ENCODE results near the gene RIPOR3.

RIPOR3 gene, protein sequence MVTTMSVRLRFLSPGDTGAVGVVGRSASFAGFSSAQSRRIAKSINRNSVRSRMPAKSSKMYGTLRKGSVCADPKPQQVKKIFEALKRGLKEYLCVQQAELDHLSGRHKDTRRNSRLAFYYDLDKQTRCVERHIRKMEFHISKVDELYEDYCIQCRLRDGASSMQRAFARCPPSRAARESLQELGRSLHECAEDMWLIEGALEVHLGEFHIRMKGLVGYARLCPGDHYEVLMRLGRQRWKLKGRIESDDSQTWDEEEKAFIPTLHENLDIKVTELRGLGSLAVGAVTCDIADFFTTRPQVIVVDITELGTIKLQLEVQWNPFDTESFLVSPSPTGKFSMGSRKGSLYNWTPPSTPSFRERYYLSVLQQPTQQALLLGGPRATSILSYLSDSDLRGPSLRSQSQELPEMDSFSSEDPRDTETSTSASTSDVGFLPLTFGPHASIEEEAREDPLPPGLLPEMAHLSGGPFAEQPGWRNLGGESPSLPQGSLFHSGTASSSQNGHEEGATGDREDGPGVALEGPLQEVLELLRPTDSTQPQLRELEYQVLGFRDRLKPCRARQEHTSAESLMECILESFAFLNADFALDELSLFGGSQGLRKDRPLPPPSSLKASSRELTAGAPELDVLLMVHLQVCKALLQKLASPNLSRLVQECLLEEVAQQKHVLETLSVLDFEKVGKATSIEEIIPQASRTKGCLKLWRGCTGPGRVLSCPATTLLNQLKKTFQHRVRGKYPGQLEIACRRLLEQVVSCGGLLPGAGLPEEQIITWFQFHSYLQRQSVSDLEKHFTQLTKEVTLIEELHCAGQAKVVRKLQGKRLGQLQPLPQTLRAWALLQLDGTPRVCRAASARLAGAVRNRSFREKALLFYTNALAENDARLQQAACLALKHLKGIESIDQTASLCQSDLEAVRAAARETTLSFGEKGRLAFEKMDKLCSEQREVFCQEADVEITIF

DNA sequence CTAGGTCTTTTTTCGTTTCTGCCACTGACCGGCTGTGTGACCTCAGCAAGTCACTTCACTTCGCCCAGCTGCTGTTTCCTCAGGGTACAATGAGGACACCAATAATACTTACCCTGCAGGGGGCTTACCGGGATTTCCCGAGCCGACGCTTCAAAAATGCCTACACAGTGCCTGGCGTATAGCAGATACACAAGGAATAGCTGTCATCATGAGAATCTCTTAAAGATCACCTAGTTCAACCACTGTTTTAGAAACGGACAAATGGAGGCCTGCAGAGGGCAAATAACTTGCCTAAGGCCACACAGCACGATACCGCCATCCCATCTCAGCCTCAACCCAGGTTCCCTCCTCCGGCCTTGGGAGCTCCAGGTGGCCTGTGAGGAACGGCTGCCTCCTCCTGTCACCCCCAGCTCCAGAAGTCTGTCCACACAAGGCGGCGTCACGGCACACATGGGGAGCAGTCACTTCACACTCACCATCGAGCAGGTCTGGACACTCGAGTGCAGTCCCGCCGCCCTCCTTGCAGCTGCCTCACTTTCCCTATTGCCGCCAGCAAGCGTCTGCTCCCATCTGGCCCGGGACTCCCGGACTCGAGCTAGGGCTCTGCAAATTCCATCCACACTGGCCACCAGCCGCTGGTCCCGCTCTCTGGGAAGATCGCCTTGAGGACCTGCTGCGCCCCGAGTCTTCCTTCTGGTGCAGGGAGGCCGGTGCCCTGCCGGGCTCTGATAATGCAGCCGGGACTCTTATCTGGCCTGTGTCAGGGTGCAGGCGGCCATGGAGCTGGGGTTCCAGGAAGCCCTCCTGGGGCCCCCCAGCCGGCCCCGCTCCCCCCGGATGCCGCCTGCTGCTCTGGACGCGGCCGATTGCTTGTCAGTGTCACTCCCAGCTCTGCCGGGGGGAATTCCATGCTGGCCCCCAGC is at the start of gene RIPOR3:
Gene RIPOR3, minus strand, starts transcription at position 893 of the 923 bp plus-strand sequence. Its CDS starts 414 bp downstream, at position 479.
- no peak for DNase-seq

DNA sequence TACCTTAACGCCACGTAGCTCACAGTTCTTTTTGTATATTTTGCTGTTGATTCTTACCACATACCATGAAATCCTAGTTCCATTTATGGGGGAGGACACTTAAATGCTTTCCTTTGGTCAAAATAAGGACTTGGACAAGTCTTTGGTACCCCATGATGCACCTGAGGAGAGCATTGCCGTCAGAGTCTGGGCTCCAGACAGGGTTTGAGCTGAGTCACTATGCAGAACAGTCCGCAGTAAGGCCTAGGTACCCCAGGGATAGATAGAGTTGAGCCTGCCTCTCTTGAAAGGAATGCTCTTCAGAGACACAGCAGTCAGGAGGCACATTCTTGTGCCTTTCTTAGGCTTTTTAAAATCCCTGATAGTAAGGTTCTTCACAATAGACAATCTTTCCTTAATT is 46.0 kb upstream of the RIPOR3 start:
- no peak for DNase-seq

DNA sequence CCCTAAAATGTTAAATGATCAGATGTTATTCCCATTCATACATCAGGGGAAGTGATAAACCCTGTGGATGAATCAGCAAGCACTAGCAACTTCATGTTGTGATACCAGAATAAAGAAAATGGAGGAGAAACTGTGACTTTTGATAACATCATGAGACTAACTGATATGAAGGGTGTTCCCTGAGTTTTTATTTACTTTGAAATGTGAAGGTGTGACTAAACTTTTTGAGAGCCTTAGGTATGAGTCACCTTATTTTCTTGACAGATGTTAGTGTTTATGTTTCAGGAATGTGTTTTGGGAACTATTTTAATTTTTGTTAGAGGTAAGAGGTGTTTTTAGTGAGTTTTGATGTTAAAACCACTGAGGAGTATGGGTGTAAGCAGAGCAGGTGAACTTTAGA is 44.5 kb upstream of the RIPOR3 start:
- DNase-seq = no peak

DNA sequence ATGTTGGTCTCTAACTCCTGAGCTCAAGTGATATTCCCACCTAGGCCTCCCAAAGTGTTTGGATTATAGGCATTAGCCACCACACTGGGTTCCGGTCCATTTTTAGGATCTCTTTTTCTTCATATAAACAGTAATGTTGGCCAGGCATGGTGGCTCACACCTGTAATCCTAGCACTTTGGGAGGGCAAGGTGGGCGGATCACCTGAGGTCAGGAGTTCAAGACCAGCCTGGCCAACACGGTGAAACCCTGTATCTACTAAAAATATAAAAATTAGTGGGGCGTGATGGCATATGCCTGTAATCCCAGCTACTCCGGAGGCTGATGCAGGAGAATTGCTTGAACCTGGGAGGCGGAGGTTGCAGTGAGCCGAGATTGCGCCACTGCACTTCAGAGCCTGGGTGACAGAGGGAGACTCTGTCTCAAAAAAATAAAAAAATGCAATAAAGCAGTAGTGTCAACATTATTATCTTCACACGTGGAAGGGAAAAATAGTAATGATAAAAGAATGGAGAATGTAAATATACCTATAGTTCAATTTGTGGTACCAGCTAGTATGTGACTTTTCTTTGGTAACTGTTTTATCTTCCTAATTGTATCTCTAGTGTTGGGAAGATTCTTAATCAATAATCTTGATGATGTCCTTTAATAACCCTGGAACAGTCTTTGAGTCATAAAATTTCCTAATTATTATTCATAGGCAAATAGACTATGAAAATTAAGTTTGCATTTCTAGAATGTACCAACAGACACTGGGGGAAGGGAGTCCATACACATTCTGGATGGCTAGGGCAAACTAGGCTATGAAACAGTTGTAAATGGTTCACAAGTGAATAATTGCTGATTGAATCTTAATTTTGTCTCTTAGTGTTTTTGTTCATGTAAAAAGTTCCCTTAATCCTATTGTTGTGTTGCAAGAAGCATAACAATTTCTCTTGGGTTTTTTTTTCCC is 43.7 kb upstream of the RIPOR3 start:
- no peak for DNase-seq

DNA sequence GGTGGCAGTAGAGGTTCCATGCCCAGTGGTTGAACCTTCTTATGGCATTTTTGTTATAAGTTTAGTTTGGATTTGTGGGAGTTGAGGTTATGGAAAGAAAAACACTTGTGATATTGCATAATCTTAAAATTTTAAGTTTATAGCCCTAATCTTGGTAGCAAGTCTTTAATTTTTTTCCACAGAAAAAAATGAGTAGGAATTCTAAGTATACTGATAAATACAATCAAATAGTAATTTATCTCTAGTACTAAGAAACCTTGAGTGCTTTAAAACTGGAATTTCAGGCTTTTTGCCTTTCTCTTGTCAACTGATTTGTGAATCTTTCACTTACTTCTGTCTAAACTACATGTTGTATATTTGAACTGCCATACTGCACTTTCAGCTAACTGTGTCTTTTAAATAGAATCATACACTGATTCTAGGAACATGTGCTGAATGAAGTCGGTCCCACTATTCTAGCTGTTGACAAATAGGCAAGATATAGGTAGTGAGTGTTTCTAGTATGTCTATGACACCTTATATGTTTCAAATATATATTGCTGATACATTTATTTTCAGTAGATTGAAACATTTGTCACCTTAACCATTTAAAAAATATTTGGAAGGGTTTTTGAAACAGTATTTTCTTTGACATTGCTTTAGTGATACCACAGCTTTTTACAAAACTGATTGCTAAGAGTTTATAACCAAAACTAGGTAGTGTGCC is 42.5 kb upstream of the RIPOR3 start:
- no peak for DNase-seq

DNA sequence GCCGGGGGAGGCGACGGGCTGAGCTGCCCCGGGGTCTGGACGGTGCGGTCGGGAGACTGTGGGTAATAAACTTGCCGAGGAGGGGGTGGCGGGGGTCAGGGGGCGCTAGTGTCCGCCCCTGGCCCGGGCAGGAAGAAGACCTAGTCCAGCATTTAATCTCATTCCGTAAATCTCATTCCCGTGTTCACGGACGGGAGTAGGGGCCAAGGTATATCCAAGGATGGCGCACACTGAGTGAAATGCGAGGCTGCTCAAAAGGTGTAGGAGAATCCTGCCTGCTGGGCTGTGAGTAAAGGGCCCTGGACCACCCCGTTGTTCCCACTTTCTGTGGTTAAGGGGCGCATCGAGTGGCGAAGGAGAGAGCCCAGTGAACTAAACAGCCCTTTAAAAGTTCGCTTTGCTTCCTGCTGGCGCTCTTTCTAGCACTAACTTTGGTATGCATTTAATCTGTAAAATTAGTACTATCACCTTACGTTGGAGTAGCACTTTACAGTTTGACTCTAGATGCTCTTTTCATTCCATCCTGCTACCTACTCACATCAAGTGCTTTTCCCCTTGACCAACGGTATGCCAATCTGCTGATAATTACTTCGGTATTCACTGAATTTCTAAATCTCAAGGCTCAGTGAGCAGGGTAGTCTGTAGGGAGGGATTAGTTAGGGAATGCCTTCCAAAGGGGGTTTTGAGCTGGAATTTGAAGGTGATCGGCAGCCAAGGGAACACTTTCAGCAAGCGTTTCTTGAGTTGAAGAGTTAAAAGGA is 40.8 kb upstream of the RIPOR3 start:
- no peak for DNase-seq

DNA sequence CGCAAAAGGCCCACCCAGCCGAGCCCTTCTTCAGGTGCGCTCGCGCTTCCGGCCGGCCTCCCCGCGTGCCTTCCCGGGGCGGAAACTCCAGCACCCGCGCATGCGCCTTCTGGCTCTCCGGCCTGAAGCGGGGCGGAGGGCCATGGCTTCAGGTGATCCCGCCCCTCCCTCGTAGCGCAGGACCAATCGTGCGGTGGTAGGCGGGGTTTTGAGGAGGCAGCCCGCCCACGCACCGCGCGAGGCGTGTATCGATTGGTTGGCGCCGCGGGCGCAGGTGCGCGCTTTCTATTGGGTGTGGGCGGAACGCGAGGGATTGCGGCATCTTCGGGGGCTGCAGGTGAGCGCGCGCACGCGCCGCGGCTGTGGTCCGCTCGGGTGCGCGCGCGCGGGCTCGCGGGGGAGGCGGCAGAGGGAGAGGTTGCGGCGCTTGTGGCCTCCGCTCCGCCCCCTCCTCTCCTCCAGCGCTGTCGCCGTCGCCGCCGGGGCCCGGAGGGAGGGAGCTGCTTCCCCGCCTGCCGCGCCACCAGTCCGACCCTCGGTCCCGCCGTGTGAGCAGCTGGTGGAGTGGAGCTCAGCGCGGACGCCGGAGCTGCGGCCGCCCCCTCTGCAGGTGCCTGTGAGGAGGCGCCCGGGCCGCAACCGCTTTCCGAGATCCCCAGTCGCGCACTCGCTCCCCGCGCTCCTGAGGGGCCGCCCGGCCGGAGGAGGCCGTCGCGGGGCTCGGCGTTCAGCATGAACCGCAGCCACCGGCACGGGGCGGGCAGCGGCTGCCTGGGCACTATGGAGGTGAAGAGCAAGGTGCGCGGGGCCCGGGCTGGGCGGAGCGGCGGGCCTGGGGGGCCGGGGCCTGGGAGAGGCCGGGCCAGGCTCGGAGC is 40.0 kb upstream of the RIPOR3 start, which contains the start of gene PARD6B:
Gene PARD6B, plus strand, starts transcription at position 526 of the 875 bp plus-strand sequence. Its CDS starts 207 bp downstream, at position 733.
- DNase-seq = peak; percentile 99 to 100

DNA sequence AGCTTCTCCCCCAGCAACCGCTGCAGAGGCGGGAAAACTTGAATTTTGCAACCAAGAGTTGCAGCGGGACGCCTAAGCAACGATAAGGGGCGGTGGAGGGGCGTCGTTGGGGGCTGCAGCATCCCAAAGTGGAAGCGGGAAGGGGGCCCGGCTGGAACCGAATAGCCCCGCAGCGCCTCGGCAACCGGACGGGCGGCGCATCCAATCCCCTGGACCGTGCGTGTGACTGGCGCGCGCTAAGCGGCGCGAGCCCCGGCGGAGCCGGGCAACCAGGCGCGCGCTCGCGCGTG is 39.4 kb upstream of the RIPOR3 start:
- no peak for DNase-seq

DNA sequence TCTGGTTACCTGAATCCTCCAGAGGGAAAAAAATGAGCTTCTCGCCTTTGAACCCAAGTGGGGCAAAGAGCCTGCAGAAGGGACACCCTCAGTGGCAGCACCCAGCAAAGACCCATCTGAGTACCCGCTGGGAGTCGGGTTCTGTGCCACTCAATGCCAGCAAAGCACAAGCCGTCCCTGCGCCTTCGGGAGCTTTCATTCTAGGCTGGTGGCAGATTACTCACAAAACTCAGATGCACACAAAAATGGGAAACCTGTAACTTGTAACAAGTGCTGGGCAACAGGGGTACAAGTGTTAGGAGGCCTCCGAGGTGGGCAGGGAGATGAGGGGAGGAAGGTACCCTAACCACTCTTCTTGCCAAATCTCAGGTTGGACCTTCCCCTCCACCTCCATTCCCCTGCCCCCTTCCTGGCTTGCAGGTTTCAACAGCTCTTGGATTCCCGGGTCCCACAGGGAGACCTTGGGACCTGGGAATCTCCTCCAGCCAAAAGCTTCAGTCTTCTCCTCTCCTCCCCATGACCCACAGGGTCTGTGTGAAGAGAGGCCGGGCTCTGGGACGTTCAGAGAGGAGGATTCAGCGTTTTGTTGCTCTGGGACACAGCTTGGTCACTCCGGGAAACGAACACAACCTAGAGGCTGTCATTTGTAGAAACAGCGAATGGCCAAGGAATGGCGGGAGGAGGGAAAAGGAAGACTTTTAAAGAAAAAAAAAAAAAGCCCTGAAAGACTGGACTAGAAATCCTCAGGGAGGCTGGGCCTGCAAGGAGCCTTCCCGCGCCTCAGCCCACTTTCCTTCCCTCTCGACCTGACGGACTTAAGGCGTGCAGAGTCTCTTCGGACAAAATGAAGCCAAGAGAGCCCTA is 38.8 kb upstream of the RIPOR3 start:
- no peak for DNase-seq

DNA sequence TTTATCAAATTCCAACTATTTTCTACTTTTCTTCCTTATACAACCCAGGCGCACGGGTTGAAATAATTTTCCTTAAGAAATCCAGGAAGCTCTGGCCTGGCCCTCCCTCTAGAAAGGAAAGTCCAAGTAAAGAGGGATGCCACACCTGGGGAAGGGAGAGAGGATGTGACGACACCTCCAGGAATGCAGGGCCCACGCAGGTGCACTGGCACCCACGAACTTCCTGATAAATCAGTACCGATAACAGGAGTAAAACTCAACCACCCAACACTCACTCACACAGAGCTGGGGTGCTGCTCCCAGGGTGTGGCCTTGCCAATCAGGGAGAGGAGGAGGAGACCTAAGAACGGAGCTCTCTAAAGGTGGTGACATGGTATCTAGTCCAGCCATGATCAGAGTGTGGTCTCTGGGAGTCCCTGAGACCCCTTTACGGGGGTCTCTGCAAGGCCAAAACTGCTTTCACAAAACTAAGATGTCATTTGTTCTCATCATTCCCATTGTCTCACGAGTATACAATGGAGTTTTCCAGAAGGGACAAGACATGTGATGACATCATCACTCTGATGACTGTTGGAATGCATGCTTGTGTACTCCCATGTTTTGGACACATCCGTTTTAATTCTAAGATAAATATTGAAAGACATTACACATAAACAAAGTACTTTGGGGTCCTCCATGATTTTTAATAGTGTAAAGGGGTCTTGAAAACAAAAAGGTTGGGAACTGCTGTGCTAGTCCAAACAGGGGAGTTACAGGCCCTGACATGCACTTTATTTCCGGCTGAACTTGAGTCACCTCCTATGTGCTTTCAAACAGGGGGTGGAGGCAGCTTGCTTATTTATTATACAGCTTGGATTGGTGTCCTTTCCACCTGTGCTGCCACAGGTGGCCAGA is 37.9 kb upstream of the RIPOR3 start:
- DNase-seq = no peak

DNA sequence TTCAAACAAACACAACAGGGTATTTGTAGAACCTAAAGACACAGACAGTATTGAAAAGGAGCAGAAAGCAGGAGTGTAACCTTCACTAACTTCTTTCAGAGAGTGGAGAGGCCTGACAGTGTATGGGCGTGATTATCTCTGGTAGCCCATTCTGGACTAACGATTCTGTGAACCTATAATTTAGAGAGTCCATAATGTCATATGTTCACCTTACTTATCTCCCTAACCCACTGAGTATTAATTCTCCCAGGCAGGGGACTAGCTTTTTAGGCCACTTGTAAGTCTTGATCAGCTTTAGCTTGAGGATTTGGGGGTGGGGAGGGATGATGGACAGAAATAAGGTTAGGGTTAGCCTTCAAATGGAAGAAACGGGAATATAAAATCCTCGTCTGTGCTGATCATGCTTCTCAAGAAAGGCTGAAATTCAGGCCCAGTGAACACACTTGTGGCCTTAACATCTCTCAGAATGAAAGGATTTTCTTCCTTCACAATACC is 37.2 kb upstream of the RIPOR3 start:
- DNase-seq = no peak

DNA sequence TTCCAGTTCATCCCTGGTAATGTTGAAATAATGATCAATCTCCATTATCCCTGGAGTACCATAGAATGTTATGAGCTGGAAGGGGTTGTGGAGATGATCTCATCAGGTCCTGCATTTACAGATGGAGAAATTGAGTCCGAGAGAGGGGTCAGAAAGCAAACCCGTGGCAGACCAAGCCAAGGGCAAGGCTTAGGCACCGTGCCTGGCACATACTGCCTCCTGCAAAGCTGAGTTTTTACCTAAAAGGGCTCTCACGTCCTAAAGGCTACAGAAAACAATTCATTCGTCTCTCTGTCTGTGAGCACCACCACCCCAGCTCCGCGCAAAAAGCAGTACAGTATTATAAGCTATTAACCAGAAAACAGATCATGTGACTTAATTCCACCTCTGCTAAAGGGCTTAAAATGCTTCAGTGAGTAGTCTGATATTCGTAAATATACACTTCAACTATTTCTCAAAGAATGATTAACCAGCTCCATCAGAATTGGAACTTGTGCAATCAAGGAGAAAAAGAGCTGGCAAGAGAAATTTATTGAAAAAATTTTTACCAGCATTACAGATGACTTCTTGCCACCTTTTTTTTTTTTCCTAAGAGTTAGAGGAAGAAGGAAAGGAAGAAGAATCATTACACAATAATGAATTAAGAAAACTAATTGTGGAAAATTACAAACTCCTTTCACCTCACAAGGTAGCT is 36.6 kb upstream of the RIPOR3 start:
- no peak for DNase-seq

DNA sequence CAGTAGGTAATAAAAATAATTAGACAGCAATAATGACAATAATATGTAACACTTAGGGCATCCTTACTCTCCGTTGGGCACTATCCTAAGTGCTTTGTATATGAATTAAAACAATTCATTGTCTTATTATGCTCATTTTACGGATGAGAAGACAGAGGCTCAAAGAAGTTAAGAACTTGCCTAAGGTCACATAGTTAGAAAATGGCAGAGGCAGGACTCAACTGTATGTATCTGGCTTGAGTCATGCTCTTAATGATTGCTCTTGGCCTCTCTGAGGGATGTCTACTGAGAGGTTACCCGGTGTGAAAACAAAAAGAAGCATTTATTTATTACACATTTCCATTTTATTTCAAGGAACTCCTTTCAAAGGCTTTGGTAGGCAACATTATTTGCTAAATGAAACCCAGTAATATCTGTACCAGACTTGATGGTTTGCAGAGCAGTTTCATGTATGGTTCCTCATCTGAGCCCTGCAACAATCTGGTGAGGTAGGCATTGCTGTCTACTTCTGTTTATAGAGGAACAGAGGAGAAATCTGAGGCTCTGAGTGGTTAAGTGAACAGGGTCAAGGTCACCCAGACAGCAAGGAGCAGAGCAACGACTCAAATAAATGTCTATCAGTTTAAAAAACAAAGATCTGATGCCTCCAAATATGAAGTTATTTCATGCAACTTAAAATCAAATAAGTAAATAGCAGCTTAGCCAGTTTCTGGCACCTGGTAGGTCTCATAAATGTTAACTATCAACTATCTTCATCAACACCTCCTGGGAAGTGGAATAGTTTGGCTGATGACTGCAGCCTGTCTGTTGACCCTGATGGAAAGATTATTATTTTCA is 35.8 kb upstream of the RIPOR3 start:
- DNase-seq = no peak

DNA sequence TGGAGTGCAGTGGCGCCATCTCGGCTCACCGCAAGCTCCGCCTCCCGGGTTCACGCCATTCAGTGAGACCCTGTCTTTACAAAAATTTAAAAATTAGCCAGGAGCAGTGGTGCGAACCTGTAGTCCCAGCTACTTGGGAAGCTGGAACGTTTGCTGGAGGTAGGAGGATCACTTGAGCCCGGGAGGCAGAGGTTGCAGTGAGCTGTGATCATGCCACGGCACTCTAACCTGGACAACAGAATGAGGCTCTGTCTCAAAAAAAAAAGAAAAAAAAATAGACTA is 34.3 kb upstream of the RIPOR3 start:
- no peak for DNase-seq

Data from CD4-positive, alpha-beta T cell treated with Interleukin-1 beta for 1 hour (primary cell).